Stimulated activated CD8-positive, alpha-beta memory T cell treated with anti-CD3 and anti-CD28 coated beads, Interleukin-15, amount 100 ng/mL, for 1 hour (primary cell): Measurements from ENCODE around the gene BRDT.

Experiments used
- DNase-seq: peaks from one replicate; pipeline ENCODE4 v3.0.0-alpha.2; 2020; ENCODE audit warnings: low read depth

BRDT gene

GRCh38 chr1:91949356-91949699 is at the start of gene BRDT:
Gene BRDT, plus strand, starts transcription at chr1:91949401. Its CDS starts 13,354 bp downstream, at chr1:91962755.
- no peak for DNase-seq

DNA sequence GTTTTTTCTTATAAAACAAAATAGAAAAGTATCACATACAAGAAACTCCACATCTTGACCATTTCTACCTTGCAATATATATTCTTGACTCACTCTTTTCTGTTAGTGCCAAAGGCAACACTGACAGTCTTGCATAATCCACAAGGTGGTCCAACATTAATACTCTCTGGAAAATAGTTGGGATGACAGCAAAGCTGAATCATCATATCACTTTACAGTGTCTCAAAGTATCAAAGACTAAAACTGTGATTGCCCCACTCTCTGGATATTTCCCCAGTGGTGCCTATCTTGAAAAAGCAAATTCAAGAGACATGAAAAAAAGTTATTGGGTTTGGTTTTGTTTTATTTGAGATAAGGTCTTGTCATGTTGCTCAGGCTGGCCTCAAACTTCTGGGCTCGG is 48.6 kb upstream of the BRDT start:
- no peak for DNase-seq

- no peak for DNase-seq
These were observed 48.0 kb upstream of the BRDT start for GRCh38 chr1:91901231-91901630.

DNA sequence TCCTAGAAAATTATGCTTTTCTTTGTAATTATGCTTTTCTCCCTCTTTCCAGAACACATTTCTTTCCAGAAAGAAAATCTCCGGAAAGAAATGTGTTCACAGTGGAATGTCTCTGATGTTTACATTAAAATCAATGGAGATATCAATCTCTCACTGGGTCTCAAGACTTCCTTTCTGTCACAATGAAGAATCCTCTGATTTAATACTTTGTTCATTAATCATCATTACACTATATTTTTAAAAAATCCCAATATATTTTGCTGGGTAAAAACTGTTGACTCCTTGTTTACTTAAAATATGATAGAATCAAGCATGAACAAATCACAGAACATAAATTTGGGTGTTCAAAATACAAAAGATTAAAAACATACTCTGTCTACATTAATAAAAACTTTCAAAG is 36.9 kb upstream of the BRDT start:
- no peak for DNase-seq

GRCh38 chr1:91913018-91913417 is 36.2 kb upstream of the BRDT start:
- no peak for DNase-seq

- DNase-seq: no peak
These were observed 33.2 kb upstream of the BRDT start for GRCh38 chr1:91916046-91916445.

DNA sequence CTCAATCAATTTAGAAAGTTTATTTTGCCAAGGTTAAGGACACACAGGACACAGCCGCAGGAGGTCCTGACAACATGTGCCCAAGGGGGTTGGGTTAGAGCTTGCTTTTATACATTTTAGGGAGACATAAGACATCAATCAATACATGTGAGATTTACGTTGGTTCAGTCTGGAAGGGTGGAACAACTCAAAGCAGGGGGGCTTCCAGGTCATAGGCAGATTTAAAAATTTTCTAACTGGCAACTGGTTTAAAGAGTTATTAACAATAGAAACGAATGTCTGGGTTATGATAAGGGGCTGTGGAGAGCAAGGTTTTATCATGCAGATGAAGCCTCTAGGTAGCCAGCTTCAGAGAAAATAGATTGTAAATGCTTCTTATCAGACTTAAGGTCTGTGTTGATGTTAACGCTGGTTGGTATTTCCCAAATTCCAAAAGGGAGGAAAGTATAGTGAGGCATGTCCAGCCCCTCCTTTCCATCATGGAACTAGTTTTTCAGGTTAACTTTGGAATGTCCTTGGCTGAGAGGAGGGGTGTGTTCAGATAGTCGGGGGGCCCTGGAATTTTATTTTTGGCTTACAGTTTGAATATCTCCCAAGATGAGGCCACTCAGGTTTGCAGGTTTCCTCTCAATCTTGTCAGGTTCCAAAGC is 32.3 kb upstream of the BRDT start:
- no peak for DNase-seq

GRCh38 chr1:91919962-91920361 is 29.2 kb upstream of the BRDT start:
- DNase-seq: no peak

- no peak for DNase-seq
These were observed 25.1 kb upstream of the BRDT start for GRCh38 chr1:91924146-91924545.

- DNase-seq: no peak
These were observed 23.4 kb upstream of the BRDT start for GRCh38 chr1:91925644-91926435.

GRCh38 chr1:91928026-91928425 is 21.2 kb upstream of the BRDT start:
- no peak for DNase-seq

DNA sequence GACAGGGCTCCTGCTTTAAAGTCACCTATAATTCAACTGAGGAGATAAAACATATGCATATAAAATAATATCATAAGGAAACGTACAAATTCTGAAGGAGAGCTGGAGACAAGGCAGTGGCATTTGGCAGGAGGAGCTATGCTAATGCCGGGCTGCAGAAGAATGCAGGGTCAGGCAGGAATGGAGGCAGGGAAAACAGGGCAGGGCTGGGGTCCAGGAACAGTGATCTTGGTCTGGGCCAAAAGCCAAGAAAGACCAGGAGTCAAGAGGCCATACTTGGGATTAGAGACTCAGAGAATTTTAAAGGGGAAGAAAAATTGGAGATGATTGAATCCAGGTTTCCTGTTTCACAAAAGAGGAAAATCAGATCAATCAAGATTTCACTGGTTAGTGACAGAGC is 20.0 kb upstream of the BRDT start:
- no peak for DNase-seq

GRCh38 chr1:91937613-91938012 is 11.6 kb upstream of the BRDT start:
- DNase-seq: no peak

DNA sequence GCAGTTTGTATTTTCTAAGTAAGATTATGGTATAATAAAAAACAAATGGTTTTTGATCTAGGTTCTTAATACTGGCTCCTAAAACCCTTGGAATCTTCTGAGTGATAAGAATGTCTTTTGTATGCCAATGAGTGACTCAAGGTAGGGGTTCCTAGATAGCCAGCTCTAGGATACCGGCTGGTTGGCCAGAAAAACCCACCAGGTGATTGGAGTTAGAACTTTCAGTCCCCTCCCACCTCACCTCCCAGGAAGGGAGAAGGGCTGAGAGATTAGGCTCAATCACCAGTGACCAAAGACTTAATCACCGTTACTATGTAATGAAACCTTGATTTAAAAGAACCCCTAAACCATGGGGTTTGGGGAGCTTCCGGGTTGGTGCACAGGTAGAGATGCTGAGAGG is 8.7 kb upstream of the BRDT start:
- DNase-seq: no peak

GRCh38 chr1:91944087-91944486 is 5.1 kb upstream of the BRDT start:
- no peak for DNase-seq

DNA sequence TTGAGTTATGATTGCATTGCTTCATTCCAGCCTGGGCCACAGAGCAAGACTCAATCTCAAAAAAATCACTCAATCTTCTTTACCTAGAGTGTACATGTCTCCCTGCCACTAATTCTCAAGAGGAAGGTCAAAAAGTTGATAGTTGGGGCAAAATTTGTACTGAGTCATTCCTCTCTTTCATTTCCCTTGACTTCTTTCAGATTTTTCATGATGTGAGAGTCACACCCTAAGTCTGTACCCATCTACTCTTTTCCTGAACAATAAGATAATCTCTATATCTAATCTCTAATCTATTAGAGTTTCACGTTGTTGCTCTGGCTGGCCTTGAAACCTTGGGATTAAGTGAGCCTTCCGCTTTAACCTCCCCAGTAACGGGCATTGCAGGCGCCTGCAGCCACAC is 1.1 kb upstream of the BRDT start:
- no peak for DNase-seq

GRCh38 chr1:91948501-91949355 is 473 bp upstream of the BRDT start:
- peak; percentile 9 for DNase-seq

GRCh38 chr1:91952187-91952586 is 3.0 kb downstream of the BRDT start:
- no peak for DNase-seq

- DNase-seq: no peak
These were observed 9.7 kb downstream of the BRDT start for GRCh38 chr1:91958926-91959325.

GRCh38 chr1:91968334-91968733 is 19.1 kb downstream of the BRDT start:
- no peak for DNase-seq

- no peak for DNase-seq
These were observed 30.2 kb downstream of the BRDT start for GRCh38 chr1:91979383-91979782.

- DNase-seq: no peak
These were observed 31.5 kb downstream of the BRDT start for GRCh38 chr1:91980663-91981062.

DNA sequence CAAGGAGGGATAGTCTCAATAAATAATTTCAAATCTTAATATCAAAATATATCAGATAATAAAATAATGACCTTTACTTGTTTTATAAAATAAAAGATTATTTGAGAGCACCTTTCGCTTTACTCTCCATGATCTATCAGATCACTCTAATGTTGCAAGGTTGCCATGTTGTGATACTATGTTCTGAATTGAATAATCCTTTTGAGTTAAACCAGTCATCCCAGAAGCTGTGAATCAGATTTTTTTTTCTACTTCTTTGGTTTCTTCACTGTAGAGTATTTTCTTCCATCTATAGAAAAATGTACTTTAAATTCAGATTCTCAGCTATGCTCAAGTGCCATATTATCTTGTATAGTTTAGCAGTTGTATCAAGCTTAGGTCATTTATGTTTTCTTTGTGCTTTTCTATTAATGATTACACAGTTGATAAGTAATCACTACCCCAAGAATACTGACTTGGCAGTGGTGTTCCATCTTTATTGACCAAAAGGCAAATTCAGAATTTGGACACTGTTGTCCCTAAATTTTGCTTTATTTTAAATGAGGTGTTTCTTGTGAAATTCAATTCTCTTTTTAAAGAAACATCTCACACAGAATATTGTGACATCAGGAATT is 32.9 kb downstream of the BRDT start:
- no peak for DNase-seq
